GM21515 (cell line): Measurements from ENCODE around the gene HOXB5.

Experiments used
- ATAC-seq: cut with Tn5 transposase; IDR thresholded peaks from one replicate; pipeline ENCODE4 v1.9.1; 2021; ENCODE audit not compliant: unreplicated experiment

HOXB5 gene

DNA sequence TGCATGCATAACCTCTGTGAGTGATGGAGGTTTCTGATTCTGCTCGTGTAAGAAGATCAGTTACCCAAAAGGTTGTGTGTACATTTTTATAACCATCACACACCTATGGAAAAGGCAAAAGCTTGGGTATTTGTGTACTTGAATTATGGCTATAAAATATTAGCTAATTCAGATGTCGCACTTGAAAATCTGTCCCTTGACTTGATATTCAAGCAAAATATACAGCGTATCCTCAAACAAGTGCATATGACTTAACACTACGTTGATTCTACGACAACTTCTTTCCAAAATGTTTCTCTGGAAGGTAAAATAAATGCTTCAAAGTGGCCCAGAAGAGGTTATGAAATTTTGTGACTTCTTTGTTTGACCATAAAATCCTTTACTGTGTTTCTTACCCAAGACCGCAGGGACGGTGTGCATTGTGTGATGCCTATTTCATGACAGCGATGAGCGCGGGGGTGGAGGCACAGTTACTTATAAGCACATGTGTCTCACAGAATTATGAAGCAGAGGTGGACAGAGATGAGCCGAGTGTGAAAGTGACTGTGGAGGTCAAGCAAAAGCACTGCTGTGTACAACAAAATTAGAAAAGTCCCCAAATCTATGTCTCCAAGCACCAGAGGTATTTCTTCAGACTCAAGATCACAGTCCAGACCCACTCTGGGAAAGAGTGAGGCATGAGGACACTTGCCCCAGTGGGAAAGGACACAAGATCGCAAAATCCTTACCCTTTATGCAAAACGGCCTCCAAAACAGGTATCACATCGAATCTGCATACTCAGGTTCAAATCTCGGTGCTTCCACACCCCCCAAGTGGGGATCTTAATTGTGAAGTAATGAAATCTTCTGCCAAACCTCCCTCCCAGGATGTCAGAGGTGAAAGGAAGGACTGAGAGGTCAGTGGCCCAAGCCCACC, 36.7 kb upstream of the HOXB5 start:
- ATAC-seq: no peak

DNA sequence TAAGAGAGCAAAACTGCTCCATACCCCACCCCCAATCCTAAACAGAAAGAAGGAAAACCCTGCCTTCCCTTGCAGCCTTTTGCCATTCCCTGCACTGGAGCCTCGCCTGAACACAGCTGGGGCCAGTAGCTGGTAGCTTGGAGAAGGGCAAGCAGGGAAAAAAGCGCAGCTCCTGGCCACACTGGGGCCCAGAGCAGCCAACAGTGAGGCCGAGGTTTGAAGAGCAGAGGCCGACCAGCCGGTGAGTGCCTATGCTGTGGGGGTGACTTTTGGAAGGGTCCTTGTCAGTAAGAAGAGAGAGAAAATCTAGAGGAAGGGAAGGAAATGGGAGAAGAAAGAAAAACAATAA, 35.8 kb upstream of the HOXB5 start:
- ATAC-seq: no peak

- ATAC-seq: no peak
Observed at GRCh38 chr17:48628649-48629410, 35.3 kb upstream of the HOXB5 start.

- ATAC-seq: no peak
Observed at GRCh38 chr17:48627623-48628521, 34.3 kb upstream of the HOXB5 start.

GRCh38 chr17:48627118-48627597, 33.6 kb upstream of the HOXB5 start:
- ATAC-seq: no peak

- no peak for ATAC-seq
Observed at GRCh38 chr17:48626245-48627117, 32.9 kb upstream of the HOXB5 start, which contains the start of gene HOXB9. TSS of gene HOXB9 (minus strand) at chr17:48626358. CDS start at chr17:48626269, 89 bp downstream.

DNA sequence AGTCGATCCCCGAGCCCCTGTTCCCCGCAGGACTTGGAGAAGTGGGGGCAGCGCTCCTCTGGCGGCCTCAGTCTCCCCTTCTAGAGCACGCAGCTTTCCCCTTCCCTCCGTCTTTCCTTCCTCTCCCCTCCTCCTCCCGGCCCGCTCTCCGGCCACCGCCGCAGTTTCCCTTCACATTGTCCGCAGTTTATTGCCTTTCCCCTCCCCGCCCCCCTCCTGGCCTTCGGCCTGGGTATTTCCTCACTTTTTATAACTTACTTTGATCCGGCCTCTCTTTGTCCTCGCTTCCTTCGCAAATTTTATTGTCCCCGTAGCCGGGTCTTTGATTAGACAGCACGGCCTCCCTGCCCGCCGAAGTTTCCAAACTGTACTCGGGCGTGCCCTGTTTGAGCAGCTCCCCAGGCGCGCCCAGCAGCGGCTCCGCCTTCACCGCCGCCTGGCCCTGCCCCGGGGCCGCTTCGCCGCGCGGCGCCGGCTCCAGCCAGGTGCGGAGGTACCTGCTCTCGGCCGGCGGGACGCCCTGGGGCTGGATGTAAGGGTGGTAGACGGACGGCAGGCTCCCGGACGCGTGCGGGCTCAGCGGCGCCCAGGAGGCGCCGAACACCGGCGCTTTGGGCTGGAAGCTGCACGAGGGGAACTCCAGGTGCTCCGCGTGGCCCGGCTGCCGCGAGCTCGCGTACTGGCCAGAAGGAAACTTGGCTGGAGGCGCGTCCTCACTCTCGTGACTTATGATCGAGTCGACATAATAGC, 32.1 kb upstream of the HOXB5 start:
- ATAC-seq: no peak

DNA sequence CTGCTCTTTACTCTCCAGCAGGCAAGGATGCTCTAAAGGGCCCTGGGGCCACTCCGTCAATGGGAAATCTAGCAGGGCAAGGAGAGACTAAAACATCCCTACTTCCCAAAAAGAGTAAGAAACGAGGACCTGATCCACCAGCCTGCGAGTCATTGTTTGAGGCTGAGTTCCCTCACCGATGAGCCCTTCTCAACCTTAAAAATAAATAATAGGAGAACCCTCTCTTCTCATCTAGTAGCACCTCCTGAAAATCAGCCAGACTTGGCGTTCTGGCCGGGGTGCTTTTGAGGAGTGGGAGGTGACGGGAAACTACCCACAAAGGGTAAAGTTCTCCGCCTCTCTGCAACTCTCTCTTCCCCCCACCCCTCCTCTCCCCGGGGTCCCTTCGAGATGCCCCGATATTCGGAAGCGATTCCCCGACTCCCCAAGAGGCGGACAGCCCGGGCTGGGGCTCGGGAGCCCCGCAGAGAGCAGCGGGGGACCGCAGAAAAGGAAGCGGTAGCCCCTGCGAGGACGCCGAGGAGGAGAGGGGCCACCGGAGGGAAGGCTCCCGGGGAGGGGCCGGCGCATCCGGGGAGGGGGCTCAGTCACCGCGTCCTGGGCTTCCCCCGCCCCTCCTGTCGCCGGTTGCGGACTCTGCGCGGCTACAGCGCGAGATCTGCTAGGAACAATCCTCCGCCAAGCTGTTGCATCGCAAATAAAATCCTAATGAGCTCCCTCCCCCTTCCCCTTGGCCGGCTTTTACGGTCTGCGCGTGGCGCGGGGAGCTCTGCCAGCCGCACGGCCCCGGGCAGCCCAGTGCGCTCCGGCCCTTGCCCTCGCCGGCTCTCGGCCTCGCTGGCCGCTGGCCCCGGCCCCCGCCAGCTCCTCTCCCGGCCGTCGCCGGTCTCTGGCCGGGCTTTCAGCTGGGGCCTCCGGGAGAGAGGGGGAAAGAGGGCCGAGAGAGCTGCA, 31.2 kb upstream of the HOXB5 start:
- ATAC-seq: no peak

GRCh38 chr17:48624118-48624517, 30.5 kb upstream of the HOXB5 start:
- ATAC-seq: no peak

- no peak for ATAC-seq
Observed at GRCh38 chr17:48623583-48623982, 30.0 kb upstream of the HOXB5 start.

DNA sequence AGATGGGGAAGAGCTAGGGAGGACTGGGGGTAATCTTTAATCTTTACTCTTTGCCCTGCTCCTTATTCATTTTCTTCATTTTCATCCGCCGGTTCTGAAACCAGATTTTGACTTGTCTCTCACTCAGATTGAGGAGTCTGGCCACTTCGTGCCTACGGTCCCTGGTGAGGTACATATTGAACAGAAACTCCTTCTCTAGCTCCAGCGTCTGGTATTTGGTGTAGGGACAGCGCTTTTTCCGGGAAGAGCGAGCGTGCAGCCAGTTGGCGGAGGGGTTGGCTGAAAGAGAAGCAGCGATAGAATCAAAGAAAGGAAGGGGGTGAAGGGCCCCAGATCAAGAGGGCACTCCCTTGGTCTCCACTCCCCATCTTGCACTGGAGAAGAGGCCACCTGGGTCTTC, 29.3 kb upstream of the HOXB5 start:
- ATAC-seq: no peak

- ATAC-seq: no peak
Observed at GRCh38 chr17:48621410-48622392, 28.1 kb upstream of the HOXB5 start.

DNA sequence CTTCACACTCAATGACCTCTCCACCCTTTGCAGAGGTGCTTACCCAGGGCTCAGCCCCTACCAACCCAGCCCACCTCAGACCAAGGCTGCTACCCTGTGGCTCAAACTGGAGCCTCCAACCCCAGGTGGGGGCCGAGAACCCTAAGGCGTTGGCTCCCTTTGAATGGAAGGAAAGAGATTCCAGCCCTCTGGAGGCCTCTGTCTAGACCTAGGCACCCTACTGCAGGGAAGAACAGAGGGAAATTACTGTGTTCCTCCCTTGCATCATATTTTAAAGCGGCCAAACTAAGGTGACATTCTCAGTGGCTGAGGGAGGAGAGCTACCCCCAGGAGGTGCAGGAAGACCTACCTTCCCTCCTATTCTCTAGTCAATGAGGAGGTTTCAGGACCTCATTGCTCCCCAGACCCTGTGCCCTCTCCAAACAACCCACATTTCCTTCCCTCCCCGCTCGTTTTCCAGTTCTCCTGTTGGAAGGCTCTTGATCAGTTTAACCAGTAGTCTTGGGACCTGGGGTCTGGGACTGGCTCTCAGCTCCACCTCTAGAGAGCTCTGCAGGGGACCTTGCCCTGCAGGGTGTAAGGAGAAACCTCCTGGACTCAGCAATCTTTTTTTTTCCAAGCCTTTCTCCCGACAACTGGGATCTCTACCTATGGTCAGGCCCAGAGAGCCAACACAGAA, 27.0 kb upstream of the HOXB5 start:
- no peak for ATAC-seq

- ATAC-seq: no peak
Observed at GRCh38 chr17:48619826-48620449, 26.4 kb upstream of the HOXB5 start.

- no peak for ATAC-seq
Observed at GRCh38 chr17:48618256-48618896, 24.8 kb upstream of the HOXB5 start.
